IMR-90 (cell line): ENCODE data around the gene STPG4. TPM values are rescaled to one million over a fixed set of nuclear protein-coding genes. Genes with fewer than 3 reads are reported as not detected.

Source experiments
- ATAC-seq: fragments of 200-7000 bp; cut with Tn5 transposase; 2 replicates; pipeline ENCODE4 v1.9.1; 2020; ENCODE audit warnings: low read depth, mild to moderate bottlenecking, moderate library complexity
- BruUV-seq: library from RNA; stranded (reverse); fragments of 400-500 nt; replicated peaks from 2 replicates; lab custom pipeline; 2021; lab: Mats Ljungman, UMichigan
- CTCF ChIA-PET: fragments of 300-600 bp; formaldehyde crosslinking; extraction: SDS; loops from one replicate; lab custom pipeline; 2021; ENCODE audit warnings: antibody characterized with exemption; lab: Yijun Ruan, JAX
- POLR2A ChIA-PET: fragments of 300-600 bp; sonication (Branson Sonifier 250); formaldehyde crosslinking; loops from one replicate; lab custom pipeline; 2022; ENCODE audit warnings: antibody characterized with exemption; ENCODE audit not compliant: unreplicated experiment; lab: Charles Lee
- DNase-seq: peaks from one replicate; pipeline ENCODE4 v3.0.0; 2013
- H2AFZ ChIP-seq: replicated peaks from 2 replicates; pipeline ENCODE3; 2013; ENCODE audit warnings: low read length, mild to moderate bottlenecking; ENCODE audit not compliant: poor library complexity
- H2AK5ac ChIP-seq: 2 replicates; pipeline ENCODE4 v1.6.1; 2013; ENCODE audit warnings: low read depth, low read length, inconsistent platforms
- H2AK9ac ChIP-seq: replicated peaks from 2 replicates; pipeline ENCODE3; 2013; ENCODE audit warnings: mild to moderate bottlenecking, low read depth, low read length, moderate library complexity; ENCODE audit not compliant: poor library complexity
- H2BK120ac ChIP-seq: 2 replicates; pipeline ENCODE4 v1.6.1; 2013; ENCODE audit warnings: low read depth, low read length, inconsistent platforms
- H2BK15ac ChIP-seq: 3 replicates; pipeline ENCODE4 v1.6.1; 2013; ENCODE audit warnings: low read depth, low read length, inconsistent platforms
- H2BK20ac ChIP-seq: 2 replicates; pipeline ENCODE4 v1.6.1; 2013; ENCODE audit warnings: low read depth, mild to moderate bottlenecking, inconsistent platforms, low read length, moderate library complexity
- H2BK5ac ChIP-seq: 2 replicates; pipeline ENCODE4 v1.6.1; 2013; ENCODE audit warnings: mild to moderate bottlenecking, low read depth, low read length, inconsistent platforms; ENCODE audit not compliant: poor library complexity, severe bottlenecking
- H3K14ac ChIP-seq: replicated peaks from 2 replicates; pipeline ENCODE4 v1.6.1; 2013; ENCODE audit warnings: low read depth, low read length, inconsistent platforms
- H3K18ac ChIP-seq: 2 replicates; pipeline ENCODE4 v1.6.1; 2013; ENCODE audit warnings: low read depth, low read length, control low read depth
- H3K23ac ChIP-seq: 2 replicates; pipeline ENCODE4 v1.6.1; 2013; ENCODE audit warnings: low read depth, low read length, inconsistent platforms
- H3K27ac ChIP-seq: 2 replicates; pipeline ENCODE4 v1.5.1; 2013; ENCODE audit warnings: mild to moderate bottlenecking, control low read depth, low read length; ENCODE audit not compliant: insufficient read depth
- H3K27me3 ChIP-seq: 2 replicates; pipeline ENCODE4 v1.6.1; 2013; ENCODE audit warnings: low read length; ENCODE audit not compliant: control insufficient read depth, insufficient read depth
- H3K36me3 ChIP-seq: 2 replicates; pipeline ENCODE4 v1.6.1; 2013; ENCODE audit warnings: low read length, mixed read lengths; ENCODE audit not compliant: control insufficient read depth, insufficient read depth
- H3K4ac ChIP-seq: 2 replicates; pipeline ENCODE4 v1.6.1; 2013; ENCODE audit warnings: low read depth, low read length, inconsistent platforms
- H3K4me1 ChIP-seq: 2 replicates; pipeline ENCODE4 v1.6.1; 2013; ENCODE audit warnings: low read length, mixed read lengths; ENCODE audit not compliant: control insufficient read depth, insufficient read depth
- H3K4me2 ChIP-seq: 2 replicates; pipeline ENCODE4 v1.6.1; 2013; ENCODE audit warnings: low read depth, mild to moderate bottlenecking, control low read depth, low read length, moderate library complexity
- H3K4me3 ChIP-seq: 2 replicates; pipeline ENCODE4 v1.5.1; 2013; ENCODE audit warnings: low read depth, mild to moderate bottlenecking, control low read depth, low read length, moderate library complexity; ENCODE audit not compliant: insufficient read depth
- H3K56ac ChIP-seq: 2 replicates; pipeline ENCODE4 v1.6.1; 2013; ENCODE audit warnings: low read length, inconsistent platforms; ENCODE audit not compliant: insufficient read depth; ENCODE audit errors: extremely low read depth
- H3K79me1 ChIP-seq, 2 experiments: 2 replicates each; pipeline ENCODE4 v1.6.1; 2013; ENCODE audit warnings: low read length in 2 of 2, inconsistent platforms in 1 of 2, low read depth in 1 of 2
- H3K9ac ChIP-seq: 2 replicates; pipeline ENCODE4 v1.6.1; 2013; ENCODE audit warnings: low read depth, low read length, control low read depth
- H3K9me1 ChIP-seq: 2 replicates; pipeline ENCODE4 v1.6.1; 2013; ENCODE audit warnings: low read length, inconsistent platforms; ENCODE audit not compliant: insufficient read depth
- H3K9me3 ChIP-seq: 2 replicates; pipeline ENCODE4 v1.6.1; 2013; ENCODE audit warnings: low read length; ENCODE audit not compliant: control insufficient read depth, insufficient read depth
- H4K20me1 ChIP-seq: 2 replicates; pipeline ENCODE4 v1.6.1; 2013; ENCODE audit warnings: low read length, inconsistent platforms; ENCODE audit not compliant: insufficient read depth
- H4K5ac ChIP-seq: 2 replicates; pipeline ENCODE4 v1.6.1; 2013; ENCODE audit warnings: mild to moderate bottlenecking, low read depth, low read length, control low read depth
- H4K8ac ChIP-seq, 2 experiments: 2 replicates each; pipeline ENCODE4 v1.6.1; 2013; ENCODE audit warnings: low read depth in 2 of 2, low read length in 2 of 2, control low read depth in 1 of 2, inconsistent platforms in 1 of 2
- H4K91ac ChIP-seq: 2 replicates; pipeline ENCODE4 v1.6.1; 2013; ENCODE audit warnings: low read depth, low read length, inconsistent platforms; ENCODE audit not compliant: insufficient read depth
- CEBPB ChIP-seq: IDR thresholded peaks from 2 replicates; pipeline ENCODE4 v1.6.1; 2012; ENCODE audit warnings: low read depth, low read length, improper control_type of control experiment
- CHD1 ChIP-seq: IDR thresholded peaks from 2 replicates; pipeline ENCODE4 v1.6.1; 2012; ENCODE audit warnings: low read depth, low read length, improper control_type of control experiment
- CTCF ChIP-seq: conservative IDR thresholded peaks from 2 replicates; pipeline ENCODE4 v1.5.1; 2012; ENCODE audit warnings: mild to moderate bottlenecking, low read depth, low read length, improper control_type of control experiment
- ELK1 ChIP-seq: fragments of 150-350 bp; IDR thresholded peaks from 2 replicates; pipeline ENCODE4 v1.6.1; 2016; ENCODE audit warnings: low read depth, mild to moderate bottlenecking, low read length, moderate library complexity, borderline replicate concordance
- FOS ChIP-seq: fragments of 150-350 bp; IDR thresholded peaks from 2 replicates; pipeline ENCODE4 v1.6.1; 2016; ENCODE audit warnings: low read depth, low read length
- MAZ ChIP-seq: IDR thresholded peaks from 2 replicates; pipeline ENCODE4 v1.6.1; 2012; ENCODE audit warnings: low read depth, mild to moderate bottlenecking, low read length, improper control_type of control experiment, moderate library complexity, borderline replicate concordance
- MXI1 ChIP-seq: IDR thresholded peaks from 2 replicates; pipeline ENCODE4 v1.6.1; 2012; ENCODE audit warnings: low read depth, mild to moderate bottlenecking, low read length, moderate library complexity, borderline replicate concordance
- POLR2A ChIP-seq: IDR thresholded peaks from 2 replicates; pipeline ENCODE4 v1.6.1; 2012; ENCODE audit warnings: mild to moderate bottlenecking, low read depth, low read length
- RAD21 ChIP-seq: IDR thresholded peaks from 2 replicates; pipeline ENCODE4 v1.6.1; 2012; ENCODE audit warnings: low read length, improper control_type of control experiment
- RFX5 ChIP-seq: IDR thresholded peaks from 2 replicates; pipeline ENCODE4 v1.8.0; 2012; ENCODE audit warnings: low read depth, mild to moderate bottlenecking, low read length, moderate library complexity
- USF2 ChIP-seq: fragments of 150-350 bp; IDR thresholded peaks from 2 replicates; pipeline ENCODE4 v1.6.1; 2017; ENCODE audit warnings: mild to moderate bottlenecking, antibody characterized with exemption, low read length, low read depth
- WGBS, 2 experiments: methylation state at CpG; one replicate each; pipeline versions ENCODE4 v1.1.5 to v1.1.7; 2013; ENCODE audit warnings: missing lambda C conversion rate in 2 of 2; ENCODE audit not compliant: insufficient read length in 1 of 2; ENCODE audit errors: extremely low coverage in 2 of 2; 5-methylcytosine and 5-hydroxymethylcytosine counted together
- dilution Hi-C: fragments of 300-500 bp; cut with HindIII; formaldehyde crosslinking; loops from one replicate; pipeline ENCODE4 v1.14.3; 2018; ENCODE audit warnings: low sequenced_read_pairs; ENCODE audit not compliant: unreplicated experiment
- in situ Hi-C: fragments of 300-500 bp; cut with MboI; formaldehyde crosslinking; loops from 3 replicates; pipeline ENCODE4 v1.14.3; 2019; ENCODE audit warnings: low sequenced_read_pairs, inconsistent platforms, mixed read lengths
- intact Hi-C: fragments of 100-400 bp; cut with micrococcal nuclease; formaldehyde crosslinking; loops from 2 replicates; pipeline ENCODE4 v1.10.0; 2022
- polyA plus RNA-seq, 3 experiments: library from polyadenylated mRNA; depleted of rRNA; stranded (reverse); fragments of >200 nt; gene quantifications; 2 replicates each; pipeline ENCODE4 v1.2.3, GENCODE V29; 2012; ENCODE audit warnings: low replicate concordance in 1 of 3
- total RNA-seq: library from RNA; depleted of rRNA; stranded (reverse); fragments of >200 nt; gene quantifications from 2 replicates; pipeline ENCODE4 v1.2.3, GENCODE V29; 2012

The STPG4 gene
- total and polyA plus RNA-seq, 2 of the 4 experiments (the other 2 are of a cell fraction): 0.12 to 0.18 TPM

GRCh38 chr2:47076586-47077441 is 78.3 kb downstream of the STPG4 start (continued):
- TF ChIP-seq FOS (peak; percentile 63), RAD21 (peak; percentile 38), MAZ (peak; percentile 69; the same call in 1 of the 2 replicates)

- Histone ChIP-seq H4K20me1 (no peaks in the 10 kb centered on the region), H3K18ac (peak overlapping the region; percentile 56), H3K9me3 (no peaks in the 10 kb centered on the region), H3K14ac (peak overlapping the region; percentile 97), H3K9ac (peak overlapping the region; percentile 18; the same call in 1 of the 2 replicates), H3K4me2 (no peak overlapping the region), H4K91ac (peak overlapping the region; percentile 98), H3K9me1 (peaks cover 49% of the 10 kb centered on the region), H3K36me3 (peaks cover 4% of the 10 kb centered on the region; the same call in 1 of the 2 replicates), H3K4ac (peak overlapping the region; percentile 99), H3K27ac (peak overlapping the region; percentile 82), H2AK9ac (peak overlapping the region; percentile 95), H2BK15ac (peak overlapping the region; percentile 97), H2BK120ac (peak overlapping the region; percentile 98), H3K56ac (peak overlapping the region; percentile 90), H4K8ac (peak overlapping the region; percentile 85 to 91), H3K4me1 (peaks cover 41% of the 10 kb centered on the region), H3K23ac (peak overlapping the region; percentile 89), H2BK5ac (peak overlapping the region; percentile 94), H2AFZ (no peak overlapping the region), H4K5ac (peak overlapping the region; percentile 73), H3K27me3 (no peaks in the 10 kb centered on the region), H3K4me3 (no peak overlapping the region), H3K79me1 (peaks cover 0 to 63% of the 10 kb centered on the region in 2 experiments; a peak in 3 of 4 replicates), H2AK5ac (peak overlapping the region; percentile 100), H2BK20ac (peak overlapping the region; percentile 93)
- POLR2A ChIA-PET: interaction anchor here (0.9 to 3.2 kb wide), 3 partner anchors 10 to 96 kb away, joined by 3 to 9 read pairs (median 3); no protein-coding TSS in a partner anchor
- DNase-seq (no peak), ATAC-seq (no peak)
- TF ChIP-seq USF2: no peak
- no peak for TF ChIP-seq RFX5
- TF ChIP-seq CEBPB: no peak
- no peak for TF ChIP-seq ELK1
- no peak for TF ChIP-seq POLR2A
- TF ChIP-seq MXI1: no peak
- no peak for TF ChIP-seq CHD1
- TF ChIP-seq FOS: no peak
- no peak for TF ChIP-seq CTCF
- CTCF ChIA-PET: no interaction called here
- dilution Hi-C loops (no loop called here), in situ Hi-C loops (no loop called here), intact Hi-C loops (no loop called here)
- no TSS peak for BruUV-seq
- WGBS, 2 experiments: 96% methylated on average over 5 of the region's 8 CpGs; no CpG with 5 or more reads in 1 of the 2 experiments
Observed at GRCh38 chr2:47076126-47076506, 79.0 kb downstream of the STPG4 start.
